Hematopoietic multipotent progenitor cell (in vitro differentiated cells): ENCODE measurements around the gene ALDH1A2. TPM values are rescaled to one million over a fixed set of nuclear protein-coding genes. Genes with fewer than 3 reads are reported as not detected.
"Not testable (repeated sequence)": the region's sequence is repeated elsewhere in the genome, so short reads cannot be mapped to it uniquely, and the experiment has no call there.

Experiments used
- DNase-seq, 3 donors: peaks; one replicate each; pipeline ENCODE4 v3.0.0-alpha.2; 2011 to 2015; ENCODE audit warnings: low read depth in 2 of 3, low spot score in 2 of 3
- total RNA-seq: library from RNA; depleted of rRNA; stranded (reverse); fragments of >200 nt; gene quantifications from one replicate; pipeline ENCODE4 v1.2.3, GENCODE V29; 2012

The ALDH1A2 gene
- total RNA-seq, 1 donor = not detected

GRCh38 chr15:58043192-58043903 lies 22.2 kb downstream of the ALDH1A2 start:
- peak in 2 of 3 donors; percentile 56 to 78 for DNase-seq

- no peak for DNase-seq
Observed at GRCh38 chr15:58042006-58042405, 23.5 kb downstream of the ALDH1A2 start.

- no peak for DNase-seq
Observed at GRCh38 chr15:58040150-58040549, 25.4 kb downstream of the ALDH1A2 start.

- no peak for DNase-seq
Observed at GRCh38 chr15:58039079-58040035, 26.2 kb downstream of the ALDH1A2 start.

GRCh38 chr15:58038426-58039078 lies 27.0 kb downstream of the ALDH1A2 start:
- DNase-seq = peak in 1 of 3 donors; percentile 21

GRCh38 chr15:58037723-58038301 lies 27.7 kb downstream of the ALDH1A2 start:
- no peak for DNase-seq

GRCh38 chr15:58036579-58036978 lies 28.9 kb downstream of the ALDH1A2 start:
- DNase-seq = no peak

GRCh38 chr15:58028392-58028791 lies 37.1 kb downstream of the ALDH1A2 start:
- DNase-seq = not testable (repeated sequence)

- no peak for DNase-seq
Observed at GRCh38 chr15:58026552-58026951, 39.0 kb downstream of the ALDH1A2 start.

- no peak for DNase-seq
Observed at GRCh38 chr15:58026051-58026450, 39.5 kb downstream of the ALDH1A2 start.

GRCh38 chr15:58021332-58022230 lies 43.9 kb downstream of the ALDH1A2 start:
- no peak for DNase-seq

- no peak for DNase-seq
Observed at GRCh38 chr15:58019503-58020376, 45.8 kb downstream of the ALDH1A2 start.

GRCh38 chr15:58017869-58018268 lies 47.6 kb downstream of the ALDH1A2 start:
- no peak for DNase-seq

GRCh38 chr15:58016581-58017175 lies 48.8 kb downstream of the ALDH1A2 start:
- no peak for DNase-seq

GRCh38 chr15:58015565-58015964 lies 49.9 kb downstream of the ALDH1A2 start:
- no peak for DNase-seq

GRCh38 chr15:58014470-58014869 lies 51.0 kb downstream of the ALDH1A2 start:
- no peak for DNase-seq

- DNase-seq = no peak
Observed at GRCh38 chr15:58014040-58014439, 51.5 kb downstream of the ALDH1A2 start.

- DNase-seq = no peak
Observed at GRCh38 chr15:58010983-58011382, 54.5 kb downstream of the ALDH1A2 start.
